Ectodermal cell (in vitro differentiated cells): ENCODE results near the gene PCDHB1. TPM values are rescaled to one million over a fixed set of nuclear protein-coding genes. Genes with fewer than 3 reads are reported as not detected.

Source experiments
- H3K27ac ChIP-seq: 2 replicates; pipeline ENCODE4 v1.7.0; 2013; ENCODE audit warnings: mild to moderate bottlenecking, low read depth, low read length; ENCODE audit not compliant: insufficient read depth, poor library complexity, severe bottlenecking
- H3K27me3 ChIP-seq: 2 replicates; pipeline ENCODE4 v1.7.0; 2013; ENCODE audit warnings: mild to moderate bottlenecking, low read length; ENCODE audit not compliant: insufficient read depth, control insufficient read depth, poor library complexity, severe bottlenecking
- H3K36me3 ChIP-seq: one replicate; pipeline ENCODE4 v1.7.0; 2013; ENCODE audit warnings: low read length; ENCODE audit not compliant: control insufficient read depth, insufficient read depth
- H3K4me1 ChIP-seq: one replicate; pipeline ENCODE4 v1.7.0; 2013; ENCODE audit warnings: low read length; ENCODE audit not compliant: control insufficient read depth, insufficient read depth
- H3K4me3 ChIP-seq: 2 replicates; pipeline ENCODE4 v1.7.0; 2013; ENCODE audit warnings: low read depth, low read length, control low read depth; ENCODE audit not compliant: insufficient read depth
- H3K9me3 ChIP-seq: 2 replicates; pipeline ENCODE4 v1.7.0; 2013; ENCODE audit warnings: mild to moderate bottlenecking, low read length, moderate library complexity; ENCODE audit not compliant: control insufficient read depth
- WGBS, 2 experiments: methylation state at CpG; one replicate each; pipeline ENCODE4 v1.1.7; 2013; ENCODE audit warnings: missing lambda C conversion rate in 2 of 2; 5-methylcytosine and 5-hydroxymethylcytosine counted together
- polyA plus RNA-seq, 4 experiments: library from polyadenylated mRNA; stranded (reverse); fragments of 50-300 nt; gene quantifications; one replicate each; pipeline ENCODE4 v1.2.3, GENCODE V29; 2013

The PCDHB1 gene, protein sequence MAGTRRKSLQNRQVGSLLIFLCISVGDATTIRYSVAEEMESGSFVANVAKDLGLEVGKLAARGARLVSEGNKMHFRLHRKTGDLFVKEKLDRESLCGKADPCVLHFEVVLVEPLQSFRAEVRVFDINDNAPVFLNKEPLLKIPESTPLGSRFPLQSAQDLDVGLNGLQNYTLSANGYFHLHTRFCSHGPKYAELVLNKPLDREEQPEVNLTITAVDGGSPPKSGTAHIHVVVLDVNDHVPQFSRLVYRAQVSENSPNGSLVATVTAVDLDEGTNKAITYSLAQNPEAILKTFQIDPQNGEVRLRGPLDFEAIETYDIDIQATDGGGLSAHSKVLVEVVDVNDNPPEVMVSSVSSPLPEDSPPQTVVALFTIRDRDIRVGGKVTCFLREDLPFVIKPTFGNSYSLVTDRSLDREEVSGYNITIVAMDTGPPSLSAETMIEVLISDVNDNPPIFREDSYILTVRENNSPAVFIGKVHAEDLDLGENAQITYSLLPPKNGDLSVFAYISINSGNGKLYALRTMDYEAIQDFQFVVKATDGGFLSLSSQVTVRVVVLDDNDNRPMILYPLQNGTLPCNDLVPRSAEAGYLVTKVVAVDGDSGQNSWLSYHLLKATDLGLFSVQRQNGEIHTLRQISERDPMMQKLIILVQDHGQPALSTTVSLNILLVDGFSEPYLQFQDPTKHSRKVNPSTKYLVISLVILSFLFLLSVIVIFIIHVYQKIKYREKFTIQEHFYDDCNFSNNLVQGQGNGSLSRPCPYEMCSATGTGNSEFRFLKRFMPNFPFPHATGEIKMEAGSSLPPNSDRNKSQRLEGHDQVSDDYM
- 0.13 TPM for polyA plus RNA-seq (2013, experiment 1 of 4)
- polyA plus RNA-seq (2013, experiment 2 of 4) = 0.05 TPM
- polyA plus RNA-seq (2013, experiment 3 of 4) = 0.11 TPM
- polyA plus RNA-seq (2013, experiment 4 of 4) = 0.08 TPM

DNA sequence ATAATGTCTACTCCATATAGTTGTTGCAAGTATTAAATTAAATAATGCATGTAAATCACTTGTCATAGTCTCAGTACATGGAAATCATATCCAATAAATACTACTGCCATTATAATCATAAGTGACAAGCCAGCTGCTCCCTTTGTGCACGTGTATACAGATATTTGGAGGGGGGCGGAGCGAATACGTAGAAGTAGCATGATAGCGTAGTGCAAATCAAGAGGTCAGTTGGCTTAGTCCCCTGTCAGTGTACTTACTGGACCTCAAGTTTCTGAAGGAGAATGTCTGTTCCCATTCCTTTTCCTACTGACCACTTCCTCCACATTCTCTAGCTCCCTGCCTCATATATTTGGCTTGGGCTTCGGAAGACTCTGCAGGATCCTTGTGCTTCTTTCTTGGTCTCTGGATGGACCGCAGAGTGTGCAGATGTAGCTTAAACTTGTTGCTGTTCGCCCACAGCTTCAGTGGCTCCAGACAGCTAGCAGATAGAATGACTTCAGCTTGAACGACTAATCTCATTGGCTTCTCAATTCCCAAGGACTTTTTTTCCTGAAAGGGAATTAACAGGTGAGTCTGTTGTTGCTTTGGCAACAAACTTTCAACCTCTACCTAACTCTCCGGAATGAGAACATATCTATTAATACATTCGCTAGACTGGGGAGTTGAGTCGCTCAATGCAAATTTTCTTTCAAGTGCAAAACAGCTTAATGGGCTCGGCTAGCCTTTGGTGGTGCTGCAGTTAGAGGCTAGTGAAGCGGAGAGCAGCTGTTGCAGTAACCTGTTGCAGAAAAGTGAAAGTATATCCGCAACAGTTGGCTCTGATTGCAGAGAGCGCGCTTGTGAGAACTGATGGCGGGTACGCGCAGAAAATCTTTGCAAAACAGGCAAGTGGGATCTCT, at the start of gene PCDHB1:
PCDHB1 (plus strand) TSS at position 753 of the 899 bp plus-strand sequence; CDS start at position 850, 97 bp downstream.
- Histone ChIP-seq H3K9me3 (no peaks in the 10 kb centered on the region), H3K4me3 (peak within 1 kb of the TSS; percentile 42), H3K27me3 (peaks cover 27% of the 10 kb centered on the region), H3K36me3 (no peaks in the 10 kb centered on the region), H3K4me1 (peaks cover 8% of the 10 kb centered on the region), H3K27ac (no peak within 1 kb of the TSS)
- WGBS, 2 experiments = 11 to 14% methylated on average over 20 of the region's 20 CpGs

DNA sequence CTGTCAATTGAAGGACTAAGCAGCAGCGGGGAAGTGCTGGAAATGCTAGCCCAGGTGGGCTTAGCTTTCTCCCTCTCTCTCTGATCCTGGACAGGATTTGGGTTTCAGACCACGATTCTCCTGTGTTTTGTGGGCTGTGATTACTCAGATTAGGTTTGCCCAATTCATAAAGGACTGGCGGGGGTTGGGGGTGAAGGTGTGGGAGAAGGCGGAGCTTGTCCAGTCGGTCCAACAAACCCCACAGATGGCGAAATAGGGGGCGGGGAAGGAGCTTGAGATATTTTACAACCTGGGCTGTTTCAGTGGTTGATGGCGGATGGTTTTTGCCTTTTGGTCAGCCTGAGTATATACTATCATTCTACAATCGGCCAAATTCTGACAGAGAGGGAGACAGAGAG, 49.7 kb upstream of the PCDHB1 start:
- peak overlapping the region; percentile 80 for H3K27ac ChIP-seq
- H3K4me3 ChIP-seq = peak overlapping the region; percentile 31
- peaks cover 36% of the 10 kb centered on the region for H3K4me1 ChIP-seq
- no peaks in the 10 kb centered on the region for H3K9me3 ChIP-seq
- no peaks in the 10 kb centered on the region for H3K36me3 ChIP-seq
- no peaks in the 10 kb centered on the region for H3K27me3 ChIP-seq
- 2 to 4% methylated on average over 8 to 9 of the region's 9 CpGs for WGBS, 2 experiments

DNA sequence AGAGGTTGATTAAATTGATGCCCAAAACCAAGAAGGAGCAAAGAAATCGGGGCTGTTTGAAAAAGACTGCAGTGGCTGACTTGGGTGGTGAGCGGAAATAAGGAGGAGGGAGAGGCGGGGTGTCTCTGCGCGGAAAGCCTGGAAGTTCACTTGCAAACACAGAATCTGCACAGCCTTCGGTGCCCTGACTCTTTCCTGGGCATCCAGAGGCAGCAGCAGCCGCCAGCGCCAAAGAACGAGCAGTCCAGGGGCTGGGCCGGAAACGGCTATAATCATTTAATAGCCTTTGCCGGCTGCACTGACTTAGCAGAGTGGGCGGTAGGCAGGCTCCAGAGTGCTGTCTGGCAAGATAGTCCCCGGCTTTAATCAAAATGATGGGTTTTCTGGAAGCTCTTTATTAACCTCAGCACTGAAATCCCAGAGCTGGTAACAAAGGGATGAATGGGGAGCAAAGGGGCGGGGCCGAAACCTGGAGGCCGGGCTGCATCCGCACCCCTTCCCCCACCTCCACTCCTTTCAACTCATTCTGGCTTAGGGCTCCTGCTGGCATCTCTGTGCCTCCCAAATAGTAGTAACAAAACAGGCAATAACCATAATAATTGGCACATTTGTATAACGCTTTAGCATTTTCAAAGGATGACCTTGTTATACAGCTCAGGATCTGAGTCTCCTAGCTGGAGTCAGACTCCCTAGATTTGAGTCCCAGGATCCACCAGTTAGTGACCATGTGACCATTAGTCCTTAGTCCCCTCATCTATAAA, 49.1 kb upstream of the PCDHB1 start:
- H3K9me3 ChIP-seq = no peaks in the 10 kb centered on the region
- H3K4me3 ChIP-seq = peak overlapping the region; percentile 31
- 0 to 1% methylated on average over 19 of the region's 19 CpGs for WGBS, 2 experiments

DNA sequence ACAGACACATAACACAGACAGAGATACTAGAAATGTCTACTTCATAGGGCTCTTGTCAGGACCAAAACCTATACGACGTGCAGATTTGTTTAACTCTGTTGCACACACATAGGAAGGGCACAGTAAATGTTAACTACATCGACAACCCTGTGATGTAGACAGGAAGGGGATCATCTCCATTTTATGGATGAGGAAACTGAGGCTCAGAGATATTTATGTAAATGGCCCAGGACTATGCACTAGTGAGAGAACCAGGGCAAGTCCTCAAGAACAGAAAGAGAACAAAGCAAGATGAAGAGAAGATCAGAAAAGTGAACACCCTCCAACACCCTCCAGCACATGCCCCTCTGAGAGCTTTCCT, 48.6 kb upstream of the PCDHB1 start:
- Histone ChIP-seq H3K4me1 (peaks cover 36% of the 10 kb centered on the region), H3K9me3 (no peaks in the 10 kb centered on the region), H3K4me3 (no peak overlapping the region), H3K27ac (no peak overlapping the region), H3K36me3 (no peaks in the 10 kb centered on the region), H3K27me3 (no peaks in the 10 kb centered on the region)
- WGBS, 2 experiments = 12 to 16% methylated on average over 3 of the region's 3 CpGs

More for the DNA sequence above, 49.1 kb upstream of the PCDHB1 start:
- peak overlapping the region; percentile 80 for H3K27ac ChIP-seq
- H3K4me1 ChIP-seq = peaks cover 36% of the 10 kb centered on the region
- H3K27me3 ChIP-seq = no peaks in the 10 kb centered on the region
- no peaks in the 10 kb centered on the region for H3K36me3 ChIP-seq

DNA sequence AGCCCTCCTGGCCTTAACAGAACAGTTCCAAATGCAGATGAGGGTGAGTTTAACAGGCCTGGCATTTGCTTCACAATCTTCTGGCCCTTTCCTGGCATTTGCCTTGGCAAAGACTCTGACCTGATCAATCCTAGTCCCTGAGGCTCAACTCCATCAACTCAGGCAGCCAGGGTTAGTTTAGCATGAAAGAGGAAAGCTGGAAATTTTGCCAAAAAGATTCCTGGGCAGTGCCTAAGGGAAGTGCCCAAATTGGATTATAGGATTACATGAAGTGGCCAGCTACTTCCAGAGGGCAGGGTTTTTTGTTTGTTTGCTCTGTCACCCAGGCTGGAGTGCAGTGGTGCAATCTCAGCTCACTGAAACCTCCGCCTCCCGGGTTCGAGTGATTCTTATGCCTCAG, 48.1 kb upstream of the PCDHB1 start:
- H3K36me3 ChIP-seq = no peaks in the 10 kb centered on the region
- H3K4me3 ChIP-seq = no peak overlapping the region
- peaks cover 36% of the 10 kb centered on the region for H3K4me1 ChIP-seq
- H3K9me3 ChIP-seq = no peaks in the 10 kb centered on the region
- 91 to 93% methylated on average over 3 of the region's 3 CpGs for WGBS, 2 experiments
- no peak overlapping the region for H3K27ac ChIP-seq
- no peaks in the 10 kb centered on the region for H3K27me3 ChIP-seq

DNA sequence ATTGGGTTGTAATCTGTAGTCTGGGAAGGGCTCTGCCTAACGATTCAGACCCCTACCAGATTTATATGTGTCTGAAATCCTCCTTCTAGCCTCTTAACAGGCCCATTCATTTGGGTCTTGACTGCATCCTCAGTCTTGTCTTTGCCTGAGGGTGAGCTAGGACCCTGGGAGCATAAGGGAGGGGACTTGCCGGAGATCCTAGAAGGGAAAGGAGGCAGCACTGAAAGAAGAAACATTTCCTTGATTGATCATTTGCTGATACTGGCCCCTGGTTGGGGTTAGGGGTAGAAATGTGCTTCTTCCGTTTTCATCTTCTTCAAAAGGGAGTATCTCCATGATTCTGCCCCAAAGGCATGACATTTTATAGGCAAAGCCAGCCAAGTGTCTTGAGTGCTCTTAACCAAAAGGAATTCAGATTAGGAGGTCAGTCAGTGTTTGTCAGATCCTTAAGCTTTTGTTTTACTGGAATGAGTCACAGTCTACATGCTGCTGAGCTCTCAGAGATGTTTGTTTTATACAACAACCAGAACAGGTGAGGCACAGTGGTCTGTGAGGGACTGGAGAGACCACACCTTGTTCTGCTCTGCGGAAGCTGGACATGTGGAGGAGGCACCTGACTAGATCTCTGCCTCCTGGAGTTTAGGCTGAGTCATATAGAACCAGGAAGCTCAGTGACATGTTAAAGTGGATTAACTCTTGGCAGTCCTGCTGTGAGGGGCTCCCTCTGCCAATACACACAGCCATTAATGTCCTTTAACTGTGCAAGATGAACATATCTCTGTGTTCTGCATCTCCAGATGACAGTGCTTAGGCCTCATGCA, 47.2 kb upstream of the PCDHB1 start:
- H3K4me1 ChIP-seq = peaks cover 31% of the 10 kb centered on the region
- 14 to 19% methylated on average over 3 to 4 of the region's 4 CpGs for WGBS, 2 experiments
- H3K4me3 ChIP-seq = no peak overlapping the region
- no peak overlapping the region for H3K27ac ChIP-seq
- no peaks in the 10 kb centered on the region for H3K27me3 ChIP-seq
- H3K36me3 ChIP-seq = no peaks in the 10 kb centered on the region
- no peaks in the 10 kb centered on the region for H3K9me3 ChIP-seq

DNA sequence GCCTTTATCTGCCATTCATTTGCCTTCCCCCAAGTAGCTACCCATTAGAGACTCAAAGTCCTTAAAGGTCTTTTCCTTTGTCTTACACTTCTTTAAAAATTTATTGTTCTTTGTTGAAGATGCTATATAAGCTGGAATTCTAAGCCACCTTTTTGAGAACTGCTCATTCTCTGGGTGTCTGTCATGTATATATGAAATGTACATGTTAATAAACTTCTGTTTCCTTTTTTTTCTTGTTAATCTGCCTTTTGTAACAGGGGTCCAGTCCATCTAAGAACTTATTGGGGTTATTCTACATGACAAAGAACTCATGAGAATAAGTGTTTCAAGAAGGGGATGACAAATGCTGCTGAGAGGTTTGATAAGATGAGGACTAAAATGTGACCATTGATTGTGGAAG, 43.4 kb upstream of the PCDHB1 start:
- H3K27ac ChIP-seq = no peak overlapping the region
- H3K36me3 ChIP-seq = no peaks in the 10 kb centered on the region
- H3K4me1 ChIP-seq = peaks cover 9% of the 10 kb centered on the region
- H3K27me3 ChIP-seq = no peaks in the 10 kb centered on the region
- H3K9me3 ChIP-seq = no peaks in the 10 kb centered on the region
- no peak overlapping the region for H3K4me3 ChIP-seq

DNA sequence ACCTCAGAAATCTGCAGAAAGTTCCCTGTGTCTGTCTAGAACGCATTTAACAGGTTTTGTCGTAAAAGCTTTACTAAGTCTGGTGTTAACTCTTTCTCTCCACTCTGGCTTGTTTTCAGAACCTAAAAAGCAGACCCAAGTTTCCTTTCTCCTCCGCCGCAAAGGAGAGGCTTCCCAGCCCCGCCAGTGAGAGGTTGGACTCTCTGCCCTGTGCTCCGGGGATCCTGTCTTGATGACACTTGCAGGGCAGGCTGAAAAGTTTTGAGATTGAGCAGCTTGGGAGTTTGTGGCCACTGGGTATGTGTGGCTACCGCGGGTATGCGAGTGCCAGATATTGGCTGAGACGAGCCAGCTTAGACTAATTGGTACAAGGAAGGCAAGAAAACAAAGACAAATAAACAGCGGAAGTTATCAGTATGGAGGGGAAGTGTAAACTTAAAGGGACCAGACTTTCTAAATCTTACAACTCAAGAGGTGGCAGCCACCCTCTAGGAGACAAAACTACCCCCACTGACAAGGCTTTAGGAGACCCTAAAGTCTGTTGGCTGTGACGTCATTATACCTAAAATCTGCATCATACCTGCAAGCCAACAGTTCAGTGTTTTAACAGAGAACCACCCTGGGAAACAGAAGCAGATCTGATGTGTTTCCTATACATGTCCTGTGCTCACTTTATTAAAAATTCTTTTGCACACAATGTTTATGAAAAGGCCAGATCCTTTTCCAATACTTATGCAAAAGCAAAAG, 41.0 kb upstream of the PCDHB1 start:
- no peaks in the 10 kb centered on the region for H3K36me3 ChIP-seq
- no peaks in the 10 kb centered on the region for H3K9me3 ChIP-seq
- 91 to 94% methylated on average over 12 of the region's 12 CpGs for WGBS, 2 experiments
- no peaks in the 10 kb centered on the region for H3K4me1 ChIP-seq
- no peak overlapping the region for H3K27ac ChIP-seq
- no peak overlapping the region for H3K4me3 ChIP-seq
- no peaks in the 10 kb centered on the region for H3K27me3 ChIP-seq
